ENCODE data around the gene CHD2. TPM values are rescaled to one million over a fixed set of nuclear protein-coding genes. Genes with fewer than 3 reads are reported as not detected.

CHD2 gene
- total RNA-seq, 1 donor from 2014 or later, result 167 TPM

DNA sequence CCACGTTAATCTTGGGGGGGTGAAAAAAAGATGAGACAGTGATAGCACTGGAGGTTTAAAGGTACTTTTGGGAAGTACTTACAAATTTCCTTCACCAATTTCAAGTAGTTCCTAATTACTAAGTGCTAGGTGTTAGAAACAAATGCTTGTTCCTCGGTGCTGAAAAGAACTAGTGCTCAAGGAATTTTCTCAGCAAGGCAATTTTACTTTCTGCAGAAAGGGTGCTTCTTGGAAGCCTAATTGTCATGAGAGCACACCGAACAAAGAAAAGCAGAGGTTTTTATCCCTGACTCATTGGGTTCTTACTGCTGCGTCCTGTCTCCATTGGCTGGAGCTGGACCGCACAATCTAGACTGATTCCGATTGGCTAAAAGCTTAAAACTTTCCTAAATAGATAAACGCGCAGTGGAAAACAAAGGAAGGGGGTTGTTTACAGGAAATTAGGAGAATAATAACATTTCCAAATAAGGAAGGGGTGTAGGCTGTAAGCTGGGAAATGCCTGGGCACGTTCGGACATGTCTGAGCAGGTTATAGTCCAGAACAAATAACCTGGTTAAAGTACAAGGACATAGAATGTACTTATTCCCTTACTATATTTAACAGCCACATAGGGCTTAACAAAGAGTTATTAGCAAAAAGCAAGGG lies 49.6 kb downstream of the CHD2 start:
- ATAC-seq (no peak), DNase-seq (ENCODE audit: low spot score) (no peak)
- intact Hi-C loops (cut with DNase I), result no loop called here

DNA sequence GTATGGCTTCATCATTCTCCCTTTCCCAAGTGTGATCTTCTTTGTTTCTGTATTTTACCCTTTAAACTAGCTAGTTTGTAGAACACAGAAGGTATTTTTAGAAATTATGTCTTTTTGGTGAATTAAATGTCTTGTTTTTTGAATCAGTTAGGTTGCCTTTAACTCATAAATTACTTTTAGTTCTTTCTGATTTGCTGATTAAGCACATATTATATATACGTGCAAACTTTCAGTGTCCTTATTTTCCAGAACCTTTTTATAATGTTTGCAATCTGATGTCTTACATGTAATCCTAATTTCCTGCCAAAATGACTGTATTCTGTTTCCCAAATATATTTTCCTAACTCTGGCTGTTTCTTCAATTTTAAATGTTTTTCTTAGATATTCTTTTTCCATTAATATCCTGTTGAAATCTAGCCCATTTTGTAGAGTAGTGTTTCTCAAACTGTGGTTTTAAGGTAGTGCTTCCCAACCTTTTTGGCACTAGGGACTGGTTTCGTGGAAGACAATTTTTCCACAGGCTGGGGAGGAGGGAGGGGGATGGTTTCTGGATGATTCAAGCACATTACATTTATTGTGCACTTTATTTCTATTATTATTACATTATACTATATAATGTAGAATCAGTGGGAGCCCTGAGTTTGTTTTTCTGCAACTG lies 51.8 kb downstream of the CHD2 start:
- DNase-seq (ENCODE audit: low spot score) (no peak), ATAC-seq (peak; percentile 48)
- intact Hi-C loops (cut with DNase I), result no loop called here

DNA sequence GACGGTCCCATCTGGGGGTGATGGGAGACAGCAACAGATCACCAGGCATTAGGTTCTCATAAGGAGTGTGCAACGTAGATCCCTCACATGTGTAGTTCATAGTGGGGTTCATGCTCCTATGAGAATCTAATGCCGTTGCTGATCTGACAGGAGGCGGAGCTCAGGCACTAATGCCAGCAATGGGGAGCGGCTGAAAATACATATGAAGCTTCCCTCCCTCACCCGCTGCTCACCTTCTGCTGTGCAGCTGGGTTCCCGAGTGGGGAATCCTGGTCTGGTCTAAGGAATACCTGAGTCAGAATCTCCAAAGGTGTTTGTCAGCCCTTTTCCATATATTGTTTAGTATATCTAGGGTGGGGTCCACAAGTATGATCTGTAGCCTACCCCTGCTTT lies 52.3 kb downstream of the CHD2 start:
- peak; percentile 30 for ATAC-seq
- intact Hi-C loops (cut with DNase I), result no loop called here
- no peak for DNase-seq (ENCODE audit: low spot score)

DNA sequence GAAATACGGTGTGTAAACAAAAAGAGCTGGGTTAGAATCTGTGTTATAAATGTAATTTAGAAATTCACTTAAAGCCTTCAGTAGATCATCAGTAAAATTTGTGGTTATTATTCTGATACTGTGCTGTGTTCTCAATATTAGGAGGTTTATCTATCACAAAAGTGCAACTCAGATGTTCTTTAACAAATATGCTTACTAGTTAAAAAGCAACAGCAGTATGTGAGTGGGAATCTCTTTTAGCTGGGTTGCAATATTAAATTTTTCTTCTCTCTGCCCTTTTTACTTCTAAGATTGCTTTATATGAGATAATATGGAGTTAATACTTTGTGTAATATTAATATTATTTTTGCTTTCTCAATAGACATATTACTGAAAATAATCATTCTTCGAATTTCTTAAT lies 53.4 kb downstream of the CHD2 start:
- intact Hi-C loops (cut with DNase I), result no loop called here
- ATAC-seq, result no peak
- no peak for DNase-seq (ENCODE audit: low spot score)

DNA sequence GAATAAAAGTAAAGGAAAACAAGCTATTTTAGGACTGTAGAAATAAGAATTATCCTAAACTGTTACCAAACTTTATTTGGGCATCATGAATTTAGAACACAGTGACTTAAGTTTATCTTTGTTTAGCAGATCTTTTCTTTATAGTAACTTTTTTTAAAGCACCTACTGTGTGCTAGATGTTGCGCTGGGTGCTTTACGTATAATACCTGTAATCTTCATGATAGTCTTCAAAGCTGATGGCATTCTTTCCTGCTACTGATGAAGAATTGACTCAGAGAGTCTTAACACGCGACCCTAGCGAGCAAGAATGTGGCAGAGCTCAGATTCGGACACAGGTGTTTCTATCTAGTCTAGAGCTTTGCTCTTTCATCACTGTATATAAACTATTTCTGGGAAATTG lies 53.9 kb downstream of the CHD2 start:
- ATAC-seq (no peak), DNase-seq (ENCODE audit: low spot score) (no peak)
- intact Hi-C loops (cut with DNase I), result no loop called here

DNA sequence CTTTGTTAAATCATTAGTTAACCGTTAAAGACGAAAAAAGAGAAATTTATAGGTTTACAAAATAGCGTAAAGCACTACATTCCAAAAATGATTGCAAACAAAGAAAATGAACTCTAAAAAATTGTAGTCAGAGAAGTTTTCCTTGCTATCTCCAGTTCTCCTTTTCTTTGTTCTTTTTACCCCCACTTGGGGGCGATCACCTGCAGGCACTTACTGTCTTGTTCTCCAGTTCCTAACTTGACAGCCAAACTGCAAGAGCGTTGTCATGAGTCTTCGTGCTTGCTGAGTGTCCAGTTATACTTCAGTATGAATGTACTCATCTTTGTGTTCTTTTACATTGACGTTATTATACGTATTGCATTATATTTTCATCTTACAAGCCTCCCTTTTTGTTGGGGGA lies 54.5 kb downstream of the CHD2 start:
- intact Hi-C loops (cut with DNase I), result no loop called here
- no peak for ATAC-seq
- DNase-seq (ENCODE audit: low spot score), result no peak

DNA sequence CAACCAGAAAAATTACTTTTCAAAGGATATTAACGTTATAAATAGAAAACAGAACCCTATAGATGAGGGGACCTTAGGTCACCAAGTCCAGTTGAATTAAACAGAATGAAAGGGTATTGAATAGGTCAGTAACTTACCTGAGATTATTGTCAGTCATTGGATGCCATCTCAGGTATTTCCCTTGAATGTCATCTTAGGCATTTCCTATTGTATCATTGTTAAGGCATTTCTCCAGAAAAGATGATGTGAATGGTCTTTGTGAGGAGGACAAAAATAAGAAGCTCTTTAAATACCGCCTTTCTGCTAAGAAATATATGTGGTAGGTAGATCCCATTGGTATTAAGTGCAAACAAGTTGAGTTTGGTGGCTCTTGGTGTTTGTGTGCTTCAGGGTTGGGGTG lies 55.6 kb downstream of the CHD2 start:
- DNase-seq (ENCODE audit: low spot score) (no peak), ATAC-seq (no peak)
- intact Hi-C loops (cut with DNase I), result no loop called here

DNA sequence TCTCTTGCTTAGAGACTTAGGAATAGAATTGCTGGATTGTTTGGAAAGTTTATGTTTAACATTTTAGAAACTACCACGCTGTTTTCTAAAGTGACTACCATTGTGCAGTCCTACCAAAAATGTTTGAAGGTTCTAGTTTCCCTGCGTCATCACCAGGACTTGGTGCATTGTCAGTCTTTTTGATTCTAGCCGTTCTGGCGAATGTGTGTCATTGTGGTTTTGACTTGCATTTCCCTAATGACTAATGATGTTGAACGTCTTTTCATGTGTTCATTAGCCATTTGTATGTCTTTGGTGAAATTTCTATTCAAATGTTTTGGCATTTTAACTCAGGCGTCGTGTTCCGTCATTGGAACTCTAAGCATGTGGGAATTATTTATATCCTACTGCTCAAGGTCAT lies 58.0 kb downstream of the CHD2 start:
- intact Hi-C loops (cut with DNase I), result no loop called here
- ATAC-seq (no peak), DNase-seq (ENCODE audit: low spot score) (no peak)

DNA sequence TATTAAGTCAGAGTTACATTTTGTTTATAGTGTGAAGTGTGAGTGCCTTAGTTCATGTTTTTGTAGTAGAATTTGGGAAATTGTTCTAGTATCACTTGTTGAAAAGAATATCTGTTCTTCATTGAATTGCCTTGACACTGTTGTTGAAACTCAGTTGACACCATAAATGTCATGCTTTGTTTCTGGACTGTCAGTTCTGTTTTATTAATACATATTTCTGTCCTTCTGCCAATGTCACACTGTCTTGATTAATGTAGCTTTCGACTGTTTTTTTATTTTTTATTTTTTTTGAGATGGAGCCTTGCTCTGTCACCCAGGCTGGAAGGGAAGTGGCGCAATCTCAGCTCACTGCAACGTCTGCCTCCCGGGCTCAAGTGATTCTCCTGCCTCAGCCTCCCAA lies 59.1 kb downstream of the CHD2 start:
- no peak for DNase-seq (ENCODE audit: low spot score)
- no peak for ATAC-seq
- intact Hi-C loops (cut with DNase I), result no loop called here

DNA sequence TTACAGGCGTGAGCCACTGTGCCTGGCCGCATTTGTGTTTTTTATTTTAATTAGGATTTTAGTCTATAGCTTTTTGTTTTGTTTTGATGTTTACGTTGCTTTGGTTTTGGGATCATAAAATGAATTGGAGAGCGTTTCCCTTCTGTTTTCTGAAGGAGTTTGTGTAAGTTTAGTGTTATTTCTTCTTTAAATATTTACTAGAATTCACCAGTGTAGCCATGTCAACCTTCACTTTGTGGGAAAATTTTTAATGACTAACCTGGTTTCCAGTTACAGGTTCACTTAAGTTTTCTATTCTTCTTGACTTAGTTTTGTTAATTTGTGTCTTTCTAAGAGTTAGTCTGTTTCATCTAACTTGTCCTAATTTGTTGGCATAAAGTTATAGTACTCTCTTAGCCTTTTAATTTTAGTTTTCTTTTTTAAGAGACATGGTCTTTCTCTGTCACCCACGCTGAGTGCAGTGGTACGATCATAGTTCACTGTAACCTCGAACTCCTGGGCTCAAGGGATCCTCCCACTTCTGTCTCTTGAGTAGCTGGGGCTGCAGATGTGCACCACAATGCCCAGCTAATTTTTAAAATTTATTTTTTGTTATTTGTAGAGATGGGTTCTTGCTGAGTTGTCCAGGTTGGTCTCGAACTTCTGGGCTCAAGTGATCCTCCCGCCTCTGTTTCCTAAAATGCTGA lies 61.0 kb downstream of the CHD2 start:
- ATAC-seq (no peak), DNase-seq (ENCODE audit: low spot score) (no peak)
- intact Hi-C loops (cut with DNase I), result no loop called here

DNA sequence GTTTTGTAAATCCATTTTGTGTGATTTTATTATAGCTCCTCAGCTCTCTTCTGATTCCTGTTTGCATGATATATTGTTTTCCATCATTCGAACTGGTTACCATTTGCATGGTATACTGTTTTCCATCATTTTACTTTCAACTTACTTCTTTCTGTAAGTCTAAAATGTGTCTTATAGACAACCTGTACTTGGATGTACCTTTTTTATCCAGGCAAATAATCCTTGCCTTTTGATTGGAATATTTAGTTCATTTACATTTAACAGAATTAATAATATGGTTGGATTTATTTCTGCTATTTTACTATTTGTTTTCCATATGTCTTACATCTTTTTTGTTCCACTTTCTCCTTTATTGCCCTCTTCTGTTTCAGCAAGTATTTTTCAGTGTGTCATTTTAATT lies 62.8 kb downstream of the CHD2 start:
- ATAC-seq, result no peak
- no peak for DNase-seq (ENCODE audit: low spot score)
- intact Hi-C loops (cut with DNase I), result no loop called here

DNA sequence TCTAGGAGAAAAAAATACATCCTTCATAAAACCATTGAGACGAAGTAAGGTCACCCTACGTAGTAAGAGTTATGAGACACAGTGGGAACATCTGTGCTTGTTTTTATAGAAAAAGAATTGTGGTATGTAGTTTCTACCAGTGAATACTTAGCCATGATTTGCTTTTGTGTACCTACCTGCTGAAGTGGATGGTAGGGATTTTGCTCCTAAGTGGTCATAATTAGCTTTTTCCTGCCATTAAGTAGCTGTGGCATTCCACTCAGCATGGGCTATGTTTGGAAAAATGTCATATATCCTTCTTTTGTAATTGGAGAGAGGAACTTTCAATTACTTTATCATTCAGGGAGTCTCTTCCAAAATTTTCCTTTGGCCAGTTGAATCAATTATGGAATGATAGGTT lies 63.7 kb downstream of the CHD2 start:
- DNase-seq (ENCODE audit: low spot score) (no peak), ATAC-seq (no peak)
- intact Hi-C loops (cut with DNase I), result no loop called here

DNA sequence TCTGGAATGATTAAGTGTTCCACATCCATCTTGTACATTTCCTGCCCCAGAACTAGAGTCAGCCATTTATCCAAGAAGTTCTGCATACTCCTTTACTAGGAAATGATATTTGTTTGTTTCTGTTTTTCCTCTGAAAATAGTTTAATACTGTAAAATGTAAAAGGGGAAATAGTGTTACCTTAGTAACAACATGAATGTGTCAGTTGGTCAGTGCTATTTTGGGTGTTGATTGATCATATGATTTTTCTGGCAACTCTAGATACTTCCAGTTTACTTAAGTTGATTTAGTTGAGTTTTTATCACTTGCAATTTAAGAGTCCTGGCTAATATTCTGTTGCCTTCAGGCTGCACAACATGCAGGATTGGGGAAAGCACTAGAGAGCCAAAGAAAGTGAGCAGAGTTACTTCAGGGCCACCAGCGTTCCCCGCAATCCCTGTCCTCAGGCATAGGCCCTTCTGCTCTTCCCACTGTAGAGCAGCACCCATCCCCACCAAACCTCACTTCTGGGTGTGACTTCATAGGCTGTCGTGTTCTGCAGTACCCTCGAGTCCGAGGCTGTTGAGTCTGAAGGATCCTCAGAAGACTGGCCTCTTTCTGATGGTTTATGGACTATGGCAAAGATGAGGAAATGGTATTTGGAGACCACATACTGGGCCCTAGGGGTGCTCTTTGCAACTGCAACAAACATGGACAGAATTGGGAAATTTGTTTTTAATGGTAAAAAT lies 69.0 kb downstream of the CHD2 start:
- peak; percentile 68 for ATAC-seq
- intact Hi-C loops (cut with DNase I), result no loop called here
- DNase-seq (ENCODE audit: low spot score), result no peak

DNA sequence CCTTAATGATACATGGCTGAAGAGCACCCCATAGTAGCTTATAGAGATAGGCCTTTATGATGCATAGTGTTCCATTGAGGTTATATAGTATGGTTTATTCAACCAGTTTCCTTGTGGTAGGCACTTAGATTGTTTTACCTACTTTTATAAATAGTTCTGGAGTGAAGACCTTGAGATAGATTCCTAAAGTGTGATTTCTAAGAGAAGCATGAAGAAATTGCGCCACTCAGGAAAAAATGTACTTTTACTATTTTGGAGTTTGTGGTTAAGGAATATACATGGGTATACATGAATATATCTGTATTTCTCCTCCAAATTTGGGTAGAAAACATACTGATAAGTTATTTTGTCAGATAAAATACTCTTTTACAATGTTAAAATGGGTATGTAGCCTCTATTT lies 70.5 kb downstream of the CHD2 start:
- no peak for ATAC-seq
- DNase-seq (ENCODE audit: low spot score), result no peak
- intact Hi-C loops (cut with DNase I), result no loop called here

DNA sequence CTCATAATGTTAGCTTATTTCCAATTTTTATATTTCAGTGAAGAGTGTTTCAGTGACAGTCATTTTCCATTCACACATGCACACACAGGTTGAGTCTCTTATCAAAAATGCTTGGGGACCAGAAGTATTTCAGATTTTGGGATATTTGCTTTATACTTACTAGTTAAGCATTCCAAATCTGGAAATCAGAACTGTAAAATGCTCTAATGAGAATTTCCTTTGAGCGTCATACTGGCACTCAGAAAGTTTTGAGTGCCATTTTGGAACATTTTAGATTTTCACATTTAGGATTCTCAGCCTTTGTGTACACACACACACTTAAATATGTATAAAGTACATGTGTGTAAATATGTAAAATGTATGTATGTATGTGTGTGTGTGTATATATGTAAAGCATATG lies 71.0 kb downstream of the CHD2 start:
- intact Hi-C loops (cut with DNase I), result no loop called here
- DNase-seq (ENCODE audit: low spot score), result no peak
- no peak for ATAC-seq

DNA sequence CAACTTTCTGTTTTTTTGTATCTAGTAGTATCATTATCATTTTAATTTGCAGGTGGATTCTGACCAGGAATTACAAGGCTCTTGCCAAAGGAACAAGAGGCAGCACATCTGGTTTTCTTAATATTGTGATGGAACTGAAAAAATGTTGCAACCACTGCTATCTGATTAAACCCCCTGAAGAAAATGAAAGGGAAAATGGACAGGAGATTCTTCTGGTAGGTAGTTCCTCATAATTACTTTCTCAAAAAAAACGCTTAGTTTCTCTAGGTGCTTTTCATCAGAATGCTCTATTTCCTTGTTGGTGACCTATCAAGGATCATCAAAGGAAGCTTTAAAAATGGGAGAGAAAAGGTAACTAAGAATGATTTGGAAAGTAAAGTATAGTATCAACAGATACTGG lies 71.6 kb downstream of the CHD2 start:
- no peak for ATAC-seq
- DNase-seq (ENCODE audit: low spot score), result no peak
- intact Hi-C loops (cut with DNase I), result no loop called here

DNA sequence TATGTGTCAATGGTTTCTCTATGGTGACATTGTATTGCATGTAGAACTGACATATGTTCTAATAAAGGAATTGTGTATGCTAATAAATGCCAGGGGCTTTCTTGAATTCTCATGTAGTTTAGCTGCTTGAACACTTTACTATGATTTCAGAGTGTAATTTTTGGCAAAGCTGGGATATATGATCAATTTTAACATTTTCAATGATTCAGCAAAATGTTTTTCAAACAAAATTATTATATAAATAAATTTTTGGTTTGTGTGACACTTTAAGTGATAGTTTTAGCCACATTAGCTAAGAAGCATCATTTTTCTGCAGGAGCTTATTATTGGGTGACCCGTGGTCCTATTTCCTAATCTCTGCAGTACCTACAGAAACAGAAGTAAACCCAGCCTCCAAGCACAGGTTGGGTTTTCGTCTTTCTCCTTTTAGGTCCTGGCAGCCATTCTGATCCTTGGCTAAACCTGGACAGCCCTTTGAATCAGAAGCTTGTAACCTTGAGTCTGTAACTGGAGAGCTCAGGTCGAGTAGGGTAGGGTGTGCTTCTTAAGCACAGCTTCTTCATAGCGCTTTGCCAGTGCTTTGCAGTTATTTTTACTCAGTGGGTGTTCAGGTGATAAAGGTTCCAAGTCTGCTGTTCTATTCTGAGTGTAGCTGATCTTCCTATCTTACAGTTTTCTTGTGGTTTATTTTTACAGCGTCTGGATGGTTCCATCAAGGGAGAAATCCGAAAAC lies 74.2 kb downstream of the CHD2 start:
- ATAC-seq, result no peak
- DNase-seq (ENCODE audit: low spot score), result no peak
- intact Hi-C loops (cut with DNase I), result no loop called here

DNA sequence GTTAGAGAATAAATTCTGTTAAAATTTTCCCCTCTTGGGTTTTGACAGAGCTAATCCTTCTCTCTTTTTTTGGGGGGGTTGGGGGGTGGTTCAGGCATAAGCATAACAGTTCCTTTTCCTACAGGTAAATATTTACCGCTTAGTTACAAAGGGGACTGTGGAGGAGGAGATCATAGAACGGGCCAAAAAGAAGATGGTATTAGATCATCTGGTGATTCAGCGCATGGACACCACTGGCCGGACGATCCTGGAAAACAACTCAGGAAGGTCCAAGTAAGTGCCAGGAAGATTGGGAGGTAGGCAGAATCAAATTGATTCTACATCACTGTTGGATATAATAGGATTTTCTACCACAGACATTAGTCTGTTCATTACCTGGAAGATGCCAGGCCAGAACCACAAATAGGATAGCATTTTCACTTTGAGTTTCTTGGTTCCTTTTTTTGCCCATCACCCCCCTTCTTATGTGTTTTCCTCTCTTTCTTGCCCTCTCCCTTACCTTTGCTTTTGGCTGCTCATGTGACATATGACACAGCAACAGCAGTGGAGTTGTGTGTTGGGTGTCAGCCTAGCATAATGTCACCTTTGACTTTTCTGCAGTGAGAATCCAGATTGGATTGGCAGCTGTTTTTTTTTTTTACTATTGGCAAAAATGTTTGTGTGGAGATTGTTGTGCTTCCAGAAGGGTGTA lies 79.0 kb downstream of the CHD2 start:
- ATAC-seq (peak; percentile 64), DNase-seq (ENCODE audit: low spot score) (no peak)

DNA sequence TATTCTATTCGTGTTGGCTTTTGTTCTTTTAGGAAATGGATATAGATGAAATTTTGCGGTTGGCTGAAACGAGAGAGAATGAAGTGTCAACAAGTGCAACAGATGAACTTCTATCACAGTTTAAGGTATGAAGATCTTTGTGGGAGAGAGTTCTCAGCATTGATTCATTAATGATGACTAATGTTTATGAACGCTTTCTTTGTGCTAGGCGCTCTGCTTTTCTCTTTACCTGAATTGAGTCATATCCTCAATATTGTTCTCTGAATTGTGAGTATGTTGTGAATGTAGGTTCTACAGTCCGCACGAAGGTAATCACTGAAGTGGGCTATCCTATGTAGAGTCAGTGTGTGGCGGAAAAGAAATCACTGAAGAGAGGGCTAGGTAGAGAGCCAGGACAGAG lies 81.2 kb downstream of the CHD2 start:
- DNase-seq (ENCODE audit: low spot score) (no peak), ATAC-seq (no peak)
- intact Hi-C loops (cut with DNase I), result no loop called here

More for the DNA sequence above, 79.0 kb downstream of the CHD2 start:
- intact Hi-C loops (cut with DNase I), result no loop called here

Data from sciatic nerve (tissue), 2 donors.